GM08714 (cell line): ENCODE data around the gene TUBGCP5.
A peak's percentile ranks its signal among the peaks of the same experiment; 100 is the strongest.
"Not testable (repeated sequence)": the region's sequence is repeated elsewhere in the genome, so short reads cannot be mapped to it uniquely, and the experiment has no call there.

ENCODE experiments used
- H3K4me3 ChIP-seq: fragments of 200-500 bp; sonication (Bioruptor generic); 2 replicates; pipeline ENCODE4 v1.5.1; 2014; ENCODE audit warnings: mild to moderate bottlenecking, low read length, inconsistent platforms
- ZNF274 ChIP-seq: IDR thresholded peaks from 2 replicates; pipeline ENCODE4 v1.6.1; 2012; ENCODE audit warnings: mild to moderate bottlenecking, low read depth, low read length

Gene TUBGCP5

GRCh38 chr15:23055316-23055715, 15.9 kb upstream of the TUBGCP5 start:
- TF ChIP-seq ZNF274: no peak
- no peak overlapping the region for H3K4me3 ChIP-seq

GRCh38 chr15:23052522-23052921, 13.2 kb upstream of the TUBGCP5 start:
- no peak for TF ChIP-seq ZNF274
- H3K4me3 ChIP-seq: no peak overlapping the region

DNA sequence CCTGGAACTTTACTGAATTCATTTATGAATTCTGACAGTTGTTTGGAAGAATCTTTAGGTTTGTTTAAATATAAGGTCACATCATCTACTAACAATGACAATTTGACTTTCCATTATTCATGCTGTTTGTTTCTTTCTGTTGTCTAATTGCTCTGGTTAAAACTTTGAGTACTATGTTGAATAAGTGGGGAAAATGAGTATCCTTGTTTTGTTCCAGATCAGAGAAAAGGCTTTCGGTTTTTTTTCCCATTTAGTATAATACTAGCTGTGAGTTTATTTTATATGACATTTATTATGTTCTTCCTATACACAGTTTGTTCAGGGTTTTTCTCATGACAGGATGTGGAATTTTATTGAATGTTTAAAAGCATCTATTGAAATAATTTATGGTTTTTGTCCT, 11.3 kb upstream of the TUBGCP5 start:
- TF ChIP-seq ZNF274: no peak
- H3K4me3 ChIP-seq: no peak overlapping the region

GRCh38 chr15:23049984-23050628, 10.7 kb upstream of the TUBGCP5 start:
- no peak for TF ChIP-seq ZNF274
- H3K4me3 ChIP-seq: no peak overlapping the region

- not testable (repeated sequence) for H3K4me3 ChIP-seq
Observed at GRCh38 chr15:23048572-23049282, 9.4 kb upstream of the TUBGCP5 start.

DNA sequence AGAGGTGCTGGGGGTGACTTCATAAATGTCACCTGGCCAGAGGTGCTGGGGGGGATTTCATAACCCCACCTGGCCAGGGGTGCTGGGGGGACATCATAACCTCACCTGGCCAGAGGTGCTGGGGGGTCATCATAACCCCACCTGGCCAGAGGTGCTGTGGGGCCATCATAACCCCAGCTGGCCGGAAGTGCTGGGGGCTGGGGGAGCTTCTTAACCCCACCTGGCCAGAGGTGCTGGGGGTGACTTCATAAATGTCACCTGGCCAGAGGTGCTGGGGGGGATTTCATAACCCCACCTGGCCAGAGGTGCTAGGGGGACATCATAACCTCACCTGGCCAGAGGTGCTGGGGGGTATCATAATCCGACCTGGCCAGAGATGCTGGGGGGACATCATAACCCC, 4.6 kb upstream of the TUBGCP5 start:
- not testable (repeated sequence) for H3K4me3 ChIP-seq

GRCh38 chr15:23043535-23043934, 4.2 kb upstream of the TUBGCP5 start:
- H3K4me3 ChIP-seq: not testable (repeated sequence)

- H3K4me3 ChIP-seq: not testable (repeated sequence)
Observed at GRCh38 chr15:23041736-23042135, 2.4 kb upstream of the TUBGCP5 start.

DNA sequence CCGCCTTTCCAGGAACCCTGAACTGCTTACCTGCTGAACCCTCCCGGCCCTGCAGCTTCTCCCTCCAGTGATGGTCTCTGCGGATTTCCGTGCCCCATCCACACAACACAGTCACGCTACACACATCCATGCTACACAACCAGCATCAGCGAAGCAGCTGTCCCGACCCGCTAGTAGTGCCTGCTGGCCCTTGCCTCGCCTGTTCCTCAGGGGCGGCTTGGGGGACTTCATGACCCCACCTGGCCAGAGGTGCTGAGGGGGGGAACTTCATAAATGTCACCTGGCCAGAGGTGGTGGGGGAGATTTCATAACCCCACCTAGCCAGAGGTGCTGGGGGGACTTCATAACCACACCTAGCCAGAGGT, 530 bp upstream of the TUBGCP5 start:
- no peak for TF ChIP-seq ZNF274
- H3K4me3 ChIP-seq: peak overlapping the region; percentile 61; the same call in 1 of the 2 replicates

- peak overlapping the region; percentile 90 for H3K4me3 ChIP-seq
- TF ChIP-seq ZNF274: no peak
Observed at GRCh38 chr15:23038726-23039142, 635 bp downstream of the TUBGCP5 start.

DNA sequence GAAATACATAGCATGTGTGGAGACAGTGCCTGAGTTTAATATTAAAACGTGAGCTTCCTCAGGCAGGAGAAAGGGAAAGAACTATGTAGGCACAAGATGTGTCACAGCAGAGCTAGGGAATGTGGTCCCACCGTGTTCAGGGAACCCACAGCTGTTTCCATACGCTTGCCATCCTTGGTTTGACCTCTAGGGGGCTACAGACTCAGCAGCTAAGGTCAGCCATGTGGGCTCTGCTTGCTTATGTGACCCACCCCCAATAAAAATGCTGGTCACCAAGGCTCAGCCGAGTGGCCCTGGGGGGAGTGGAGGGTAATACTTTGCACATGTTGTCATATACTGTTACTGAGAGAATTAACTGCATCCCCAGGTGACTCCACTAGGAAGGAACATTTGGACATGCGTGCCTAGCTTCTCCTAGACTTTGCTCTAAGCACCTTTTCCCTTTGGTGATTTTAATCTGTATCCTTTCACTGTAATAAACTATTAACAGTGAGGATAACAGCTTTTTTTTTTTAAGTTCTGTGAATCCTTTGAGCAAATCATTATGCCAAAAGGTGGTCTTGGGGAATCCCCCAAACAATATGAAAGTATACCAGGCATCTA, 3.3 kb downstream of the TUBGCP5 start:
- no peak for TF ChIP-seq ZNF274
- no peak overlapping the region for H3K4me3 ChIP-seq

GRCh38 chr15:23033979-23034378, 5.4 kb downstream of the TUBGCP5 start:
- no peak overlapping the region for H3K4me3 ChIP-seq
- TF ChIP-seq ZNF274: no peak

DNA sequence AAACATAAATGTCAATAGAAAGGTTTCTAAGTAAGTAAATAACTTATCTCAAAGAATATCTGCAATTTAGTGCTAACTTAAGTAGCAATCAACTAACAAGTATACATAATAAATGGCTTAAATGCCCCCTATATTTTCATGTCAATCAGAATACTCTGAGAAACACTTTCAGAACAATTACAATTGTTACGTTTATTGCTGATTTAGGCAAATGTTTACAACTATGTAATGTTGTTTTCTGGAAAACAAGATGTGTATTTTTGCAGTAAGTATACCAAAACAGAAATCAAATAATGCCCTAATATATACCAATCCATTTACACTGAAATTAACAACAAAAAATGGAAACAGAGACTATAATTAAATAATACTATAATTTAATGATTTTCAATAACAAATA, 13.2 kb downstream of the TUBGCP5 start:
- no peak for TF ChIP-seq ZNF274

GRCh38 chr15:23022156-23022555, 17.2 kb downstream of the TUBGCP5 start:
- TF ChIP-seq ZNF274: no peak
- no peak overlapping the region for H3K4me3 ChIP-seq

More for the DNA sequence above, 13.2 kb downstream of the TUBGCP5 start:
- H3K4me3 ChIP-seq: no peak overlapping the region

DNA sequence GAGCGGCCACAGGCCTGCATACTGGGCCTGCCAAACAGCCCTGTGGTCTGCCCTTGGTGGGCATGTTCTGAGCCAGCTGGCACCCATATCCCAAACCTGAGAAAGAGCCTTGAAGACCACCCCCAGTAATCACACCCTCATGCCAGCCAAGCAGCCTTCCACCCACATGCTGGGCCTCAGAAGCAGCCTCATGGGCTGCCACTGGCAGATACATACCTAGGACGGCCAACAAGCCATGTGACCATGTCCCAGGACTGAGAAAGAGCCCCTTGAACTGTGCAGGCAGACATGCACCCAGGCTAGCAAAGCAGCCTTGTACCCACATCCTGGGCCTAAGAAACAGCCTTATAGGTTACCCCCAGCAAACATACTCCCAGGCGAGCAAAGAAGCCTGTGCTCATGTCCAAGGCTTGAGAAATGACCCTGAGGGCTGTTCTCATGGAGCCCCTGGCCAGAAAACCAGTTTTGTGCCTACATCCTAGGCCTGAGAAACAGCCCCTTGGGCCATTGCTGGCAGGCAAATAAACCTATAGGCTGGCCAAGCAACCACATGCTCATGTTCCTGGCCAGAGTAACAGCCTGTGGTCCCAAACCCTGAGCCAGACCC, 24.9 kb downstream of the TUBGCP5 start:
- no peak for TF ChIP-seq ZNF274
- H3K4me3 ChIP-seq: no peak overlapping the region

GRCh38 chr15:23013681-23014080, 25.7 kb downstream of the TUBGCP5 start:
- TF ChIP-seq ZNF274: no peak
- no peak overlapping the region for H3K4me3 ChIP-seq

DNA sequence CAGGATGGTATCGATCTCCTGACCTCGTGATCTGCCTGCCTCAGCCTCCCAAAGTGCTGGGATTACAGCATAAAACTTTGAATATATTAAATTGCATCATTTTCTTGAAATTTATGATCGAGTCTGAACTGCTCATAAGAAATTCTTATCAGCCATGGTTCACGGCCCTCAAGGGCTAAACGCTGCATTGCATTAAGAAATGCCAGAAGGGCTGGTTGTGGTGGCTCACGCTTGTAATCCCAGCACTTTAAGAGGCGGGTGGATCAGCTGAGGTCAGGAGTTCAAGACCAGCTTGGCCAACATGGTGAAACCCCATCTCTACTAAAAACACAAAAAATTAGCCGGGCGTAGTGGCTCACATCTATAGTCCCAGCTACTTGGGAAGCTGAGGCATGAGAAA, 26.8 kb downstream of the TUBGCP5 start:
- H3K4me3 ChIP-seq: not testable (repeated sequence)
